Measurements from ENCODE around the gene LRBA. TPM values are rescaled to one million over a fixed set of nuclear protein-coding genes. Genes with fewer than 3 reads are reported as not detected.

Gene LRBA
- total and polyA plus RNA-seq, 9 donors: 9.7 to 49.2 (median 30.4) TPM

- Histone ChIP-seq H3K27me3 (no peaks in the 10 kb centered on the region), H3K36me3 (no peaks in the 10 kb centered on the region), H3K9me3 (no peaks in the 10 kb centered on the region), H3K4me3 (no peak overlapping the region), H3K4me1 (ENCODE audit: insufficient read depth) (peaks cover 3% of the 10 kb centered on the region), H3K27ac (no peak overlapping the region)
- TF ChIP-seq EP300 (IDR thresholded peaks at IDR 0.05): no peak
- TF ChIP-seq, protein P1, sequence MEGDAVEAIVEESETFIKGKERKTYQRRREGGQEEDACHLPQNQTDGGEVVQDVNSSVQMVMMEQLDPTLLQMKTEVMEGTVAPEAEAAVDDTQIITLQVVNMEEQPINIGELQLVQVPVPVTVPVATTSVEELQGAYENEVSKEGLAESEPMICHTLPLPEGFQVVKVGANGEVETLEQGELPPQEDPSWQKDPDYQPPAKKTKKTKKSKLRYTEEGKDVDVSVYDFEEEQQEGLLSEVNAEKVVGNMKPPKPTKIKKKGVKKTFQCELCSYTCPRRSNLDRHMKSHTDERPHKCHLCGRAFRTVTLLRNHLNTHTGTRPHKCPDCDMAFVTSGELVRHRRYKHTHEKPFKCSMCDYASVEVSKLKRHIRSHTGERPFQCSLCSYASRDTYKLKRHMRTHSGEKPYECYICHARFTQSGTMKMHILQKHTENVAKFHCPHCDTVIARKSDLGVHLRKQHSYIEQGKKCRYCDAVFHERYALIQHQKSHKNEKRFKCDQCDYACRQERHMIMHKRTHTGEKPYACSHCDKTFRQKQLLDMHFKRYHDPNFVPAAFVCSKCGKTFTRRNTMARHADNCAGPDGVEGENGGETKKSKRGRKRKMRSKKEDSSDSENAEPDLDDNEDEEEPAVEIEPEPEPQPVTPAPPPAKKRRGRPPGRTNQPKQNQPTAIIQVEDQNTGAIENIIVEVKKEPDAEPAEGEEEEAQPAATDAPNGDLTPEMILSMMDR (IDR thresholded peaks at IDR 0.05): no peak
- TF ChIP-seq POLR2A (IDR thresholded peaks at IDR 0.05): no peak
- no peak for DNase-seq
- intact Hi-C loops (cut with DNase I): no loop called here
- WGBS, 3 donors: 80 to 84% (median 84%) methylated on average over 6 of the region's 6 CpGs
Measured at GRCh38 chr4:150232029-150232428, 783.1 kb downstream of the LRBA start.

GRCh38 chr4:150231107-150231770 lies 783.8 kb downstream of the LRBA start:
- 85 to 90% (median 85%) methylated on average over 4 of the region's 4 CpGs for WGBS, 3 donors

DNA sequence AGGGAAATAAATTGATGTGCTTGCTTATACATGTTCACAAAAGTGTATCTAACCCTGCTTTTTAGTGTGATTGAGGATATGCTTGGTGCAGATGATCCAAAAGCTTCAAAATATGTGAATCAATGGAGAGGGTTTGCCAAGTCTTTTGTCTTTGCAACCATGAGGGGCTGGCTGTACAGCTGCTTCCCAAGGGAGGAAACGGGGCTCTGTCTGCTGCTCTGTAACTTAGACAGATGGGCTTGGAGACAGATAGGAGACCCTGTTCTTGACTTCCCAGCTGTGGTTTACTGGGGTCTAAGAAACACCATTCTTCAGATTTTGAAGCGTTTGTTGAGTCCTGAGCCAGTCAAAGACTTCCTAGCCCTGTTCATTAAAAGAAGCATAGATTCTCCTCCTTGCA lies 784.5 kb downstream of the LRBA start:
- Histone ChIP-seq H3K27ac (no peak overlapping the region), H3K9me3 (no peaks in the 10 kb centered on the region), H3K36me3 (no peaks in the 10 kb centered on the region), H3K4me3 (no peak overlapping the region), H3K4me1 (ENCODE audit: insufficient read depth) (peaks cover 3% of the 10 kb centered on the region), H3K27me3 (no peaks in the 10 kb centered on the region)
- TF ChIP-seq, protein P1 (IDR thresholded peaks at IDR 0.05): no peak
- TF ChIP-seq POLR2A (IDR thresholded peaks at IDR 0.05): no peak
- TF ChIP-seq EP300 (IDR thresholded peaks at IDR 0.05): no peak
- DNase-seq: no peak
- intact Hi-C loops (cut with DNase I): no loop called here
- WGBS, 3 donors: 43 to 52% (median 52%) methylated on average over 2 of the region's 2 CpGs

More at GRCh38 chr4:150231107-150231770, 783.8 kb downstream of the LRBA start:
- Histone ChIP-seq H3K4me3 (no peak overlapping the region), H3K27me3 (no peaks in the 10 kb centered on the region), H3K4me1 (ENCODE audit: insufficient read depth) (peaks cover 3% of the 10 kb centered on the region), H3K9me3 (no peaks in the 10 kb centered on the region), H3K36me3 (no peaks in the 10 kb centered on the region), H3K27ac (no peak overlapping the region)
- intact Hi-C loops (cut with DNase I): no loop called here
- no peak for TF ChIP-seq POLR2A (IDR thresholded peaks at IDR 0.05)
- TF ChIP-seq, protein P1 (IDR thresholded peaks at IDR 0.05): no peak
- no peak for DNase-seq

DNA sequence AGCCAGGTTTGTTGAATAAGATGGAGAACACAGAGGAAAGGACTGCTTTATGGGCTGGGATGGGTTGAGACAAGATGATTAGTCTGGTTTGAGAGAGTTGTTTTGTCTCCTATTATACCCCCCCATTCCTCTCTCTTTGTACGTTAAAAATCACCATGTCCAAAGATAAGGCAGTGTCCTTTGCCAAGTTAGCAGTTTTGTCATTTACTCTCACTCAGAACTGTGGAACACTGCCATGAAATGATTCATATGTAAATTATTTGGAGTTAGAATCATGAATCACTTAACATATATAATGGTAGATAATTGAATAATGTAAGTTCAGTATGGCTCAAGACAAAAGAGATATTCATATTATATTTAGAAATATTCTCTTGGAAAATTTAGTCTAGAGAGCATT lies 785.6 kb downstream of the LRBA start:
- WGBS, 3 donors: 0 to 6% (median 5%) methylated on average over 1 of the region's 1 CpG
- Histone ChIP-seq H3K27ac (no peak overlapping the region), H3K4me1 (ENCODE audit: insufficient read depth) (peaks cover 3% of the 10 kb centered on the region), H3K4me3 (no peak overlapping the region), H3K27me3 (no peaks in the 10 kb centered on the region), H3K36me3 (no peaks in the 10 kb centered on the region), H3K9me3 (no peaks in the 10 kb centered on the region)
- intact Hi-C loops (cut with DNase I): loop anchor here in 1 of 4 donors (10.0 kb wide), 1 partner anchor 215 kb away; no protein-coding TSS in a partner anchor
- TF ChIP-seq EP300 (IDR thresholded peaks at IDR 0.05): no peak
- TF ChIP-seq, protein P1 (IDR thresholded peaks at IDR 0.05): no peak
- TF ChIP-seq POLR2A (IDR thresholded peaks at IDR 0.05): no peak
- no peak for DNase-seq

Data from ovary (tissue), 9 donors.